Fibroblast of peridontal ligament (primary cell): Measurements from ENCODE around the gene ERC1.

Source experiments
- DNase-seq: peaks from one replicate; pipeline ENCODE4 v3.0.0-alpha.2; 2010; ENCODE audit errors: extremely low read depth

Gene ERC1

GRCh38 chr12:1474574-1475153 is 483.6 kb downstream of the ERC1 start:
- peak; percentile 96 for DNase-seq

DNA sequence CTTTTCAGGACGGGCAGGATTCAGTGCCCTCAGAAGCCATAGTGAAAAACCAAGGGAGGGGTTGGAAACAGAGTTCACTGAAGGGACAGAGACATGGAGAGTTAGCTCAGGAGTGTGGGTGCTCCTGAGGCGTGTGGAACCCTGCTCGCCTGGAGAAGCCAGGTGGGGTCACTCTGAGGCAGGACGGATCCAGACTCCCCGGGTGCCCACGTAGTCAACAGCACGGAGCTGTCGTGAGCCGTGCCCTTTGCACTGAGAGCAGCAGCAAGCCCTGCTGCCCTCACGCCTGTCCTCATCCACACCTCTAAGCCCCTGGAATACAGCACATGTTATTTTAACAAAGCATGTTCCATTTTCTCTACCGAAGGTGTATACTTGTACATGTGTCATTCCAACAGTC is 488.6 kb downstream of the ERC1 start:
- no peak for DNase-seq

GRCh38 chr12:1481326-1481725 is 490.3 kb downstream of the ERC1 start:
- peak; percentile 27 for DNase-seq

GRCh38 chr12:1481906-1482305 is 490.9 kb downstream of the ERC1 start:
- DNase-seq: no peak

DNA sequence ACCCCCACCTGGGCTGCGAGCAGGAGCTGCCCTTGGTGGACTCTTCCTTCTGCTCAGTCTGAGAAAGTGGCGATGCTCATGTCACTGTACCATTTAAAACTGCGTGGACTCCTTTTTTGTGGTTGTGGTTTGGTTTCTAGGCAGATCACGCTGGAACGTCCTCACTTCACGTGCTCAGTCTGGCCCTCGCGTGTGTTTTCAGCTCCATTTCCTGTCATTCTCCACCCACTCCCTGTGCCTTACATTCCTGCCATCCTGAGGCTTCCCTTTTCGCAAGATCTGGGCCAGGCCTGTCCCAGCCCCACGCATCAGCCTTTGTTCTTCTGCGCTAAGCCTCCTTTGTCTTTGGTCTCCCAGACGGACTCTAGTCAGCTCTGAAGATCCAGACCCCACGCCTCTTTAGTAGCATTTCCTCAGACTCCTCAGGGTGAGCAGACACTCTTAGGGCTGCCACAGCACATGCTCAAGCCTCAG is 497.9 kb downstream of the ERC1 start:
- DNase-seq: peak; percentile 62

GRCh38 chr12:1491983-1492697 is 501.1 kb downstream of the ERC1 start:
- DNase-seq: no peak

DNA sequence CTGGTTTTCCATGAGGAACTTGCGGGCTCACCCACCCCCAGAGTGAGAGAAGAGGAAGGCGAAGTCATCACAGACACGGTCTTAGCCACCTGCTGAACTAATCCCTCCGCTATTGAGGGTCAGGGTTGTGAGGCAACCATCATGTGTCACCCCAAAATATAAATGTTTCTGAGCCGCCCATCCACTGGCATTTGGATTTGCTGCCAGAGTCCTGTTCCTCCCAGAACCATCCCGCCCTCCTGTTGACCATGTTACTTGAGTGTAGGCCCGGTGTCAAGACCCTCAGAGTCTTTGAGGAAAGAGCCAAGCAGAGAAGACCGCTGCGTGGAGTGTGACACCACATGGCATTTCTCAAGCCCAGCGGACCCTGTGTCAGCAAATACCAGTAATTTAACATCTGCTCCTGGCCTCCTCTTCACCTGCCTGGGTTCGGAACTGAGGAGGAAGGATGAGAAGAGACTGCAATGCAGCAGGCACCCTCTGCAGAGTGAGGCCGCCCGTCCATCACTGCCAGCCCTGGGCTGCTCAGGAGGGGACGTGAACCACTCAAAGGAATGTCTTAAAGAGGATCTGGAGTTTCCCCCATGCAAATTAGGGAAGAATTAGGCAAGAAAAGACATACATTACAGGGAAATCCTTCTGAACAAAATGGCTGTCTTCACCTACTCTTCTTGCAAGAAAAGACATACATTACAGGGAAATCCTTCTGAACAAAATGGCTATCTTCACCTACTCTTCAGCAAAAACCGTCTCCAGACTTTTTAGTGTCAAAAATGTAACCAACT is 502.9 kb downstream of the ERC1 start:
- no peak for DNase-seq

- no peak for DNase-seq
Measured at GRCh38 chr12:1494856-1495255, 503.8 kb downstream of the ERC1 start.

DNA sequence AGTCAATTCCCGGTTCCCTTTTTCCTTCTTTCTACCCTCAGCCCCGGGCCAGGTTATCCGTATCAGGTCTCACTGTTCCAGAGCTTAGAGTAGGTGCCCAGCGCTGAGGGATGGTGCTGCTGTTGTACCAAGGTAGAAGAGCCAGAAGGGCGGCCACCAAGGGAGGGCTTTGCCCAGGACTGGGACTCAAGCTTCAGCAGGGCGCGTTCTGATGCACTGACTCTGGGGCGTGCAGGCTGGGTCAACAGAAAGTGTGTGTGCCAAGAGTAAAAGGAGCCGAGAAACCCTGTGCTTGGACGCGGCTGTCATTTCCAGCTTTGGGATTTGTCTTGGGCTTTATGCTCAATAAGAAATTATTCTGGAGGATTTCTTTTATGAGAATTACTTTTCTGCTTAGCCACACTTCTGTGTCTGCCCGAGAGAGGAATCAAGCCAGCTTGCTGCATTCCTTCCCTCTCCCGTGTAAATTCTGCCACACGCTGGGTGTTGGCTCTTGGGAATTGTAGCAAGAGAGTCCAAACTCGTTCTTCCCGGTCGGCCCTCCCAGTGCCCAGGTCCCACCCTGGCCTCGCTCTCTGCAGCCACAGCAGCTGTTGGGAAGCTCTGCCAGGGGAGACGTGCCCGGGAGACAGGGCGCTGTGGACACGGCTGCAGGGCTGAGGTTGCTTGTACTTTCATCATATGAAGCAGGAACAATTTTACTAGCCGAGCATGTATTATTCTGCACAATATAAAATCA is 505.3 kb downstream of the ERC1 start:
- peak; percentile 76 for DNase-seq

- DNase-seq: no peak
Measured at GRCh38 chr12:1497161-1497560, 506.1 kb downstream of the ERC1 start.

GRCh38 chr12:1498199-1498740 is 507.2 kb downstream of the ERC1 start:
- DNase-seq: no peak

- no peak for DNase-seq
Measured at GRCh38 chr12:1499351-1499750, 508.3 kb downstream of the ERC1 start.

DNA sequence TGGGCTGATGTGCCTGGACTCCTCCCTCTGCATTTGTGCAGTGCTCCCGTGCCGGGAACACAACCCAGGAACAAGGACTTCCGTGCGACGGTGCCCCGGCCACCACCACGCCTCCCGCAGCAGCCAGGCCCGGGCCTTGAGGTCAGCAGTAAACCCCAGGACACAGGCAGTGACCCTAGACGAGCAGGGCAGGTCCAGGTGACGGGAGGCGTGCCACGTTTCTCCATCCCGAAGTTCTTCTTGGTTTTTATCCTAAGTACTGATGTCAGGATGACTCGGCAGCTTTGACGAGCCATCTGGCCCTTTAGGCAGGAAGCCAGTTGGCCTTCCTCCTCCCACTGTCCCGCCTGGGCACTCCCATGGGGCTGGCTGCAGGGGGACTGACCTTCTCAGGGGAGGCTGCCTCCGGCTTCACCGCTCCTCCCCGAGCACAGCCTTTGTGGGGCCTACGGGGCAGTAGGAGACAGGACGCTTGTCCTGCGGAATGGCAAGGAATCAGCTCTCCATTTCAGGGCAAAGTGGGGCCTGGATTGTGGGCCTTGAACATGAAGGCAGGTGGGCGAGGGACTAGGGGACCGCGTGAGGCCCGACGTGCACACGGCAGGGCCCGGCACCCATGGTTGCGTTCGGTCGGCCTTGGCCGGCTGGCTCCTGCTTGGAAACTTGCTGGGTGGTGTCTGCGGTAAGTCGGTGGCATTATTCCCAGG is 509.2 kb downstream of the ERC1 start:
- DNase-seq: peak; percentile 55

- DNase-seq: no peak
Measured at GRCh38 chr12:1501001-1501400, 510.0 kb downstream of the ERC1 start.

- no peak for DNase-seq
Measured at GRCh38 chr12:1501695-1502378, 510.8 kb downstream of the ERC1 start.

- no peak for DNase-seq
Measured at GRCh38 chr12:1502379-1502720, 511.3 kb downstream of the ERC1 start.

GRCh38 chr12:1502831-1503230 is 511.8 kb downstream of the ERC1 start:
- DNase-seq: no peak

DNA sequence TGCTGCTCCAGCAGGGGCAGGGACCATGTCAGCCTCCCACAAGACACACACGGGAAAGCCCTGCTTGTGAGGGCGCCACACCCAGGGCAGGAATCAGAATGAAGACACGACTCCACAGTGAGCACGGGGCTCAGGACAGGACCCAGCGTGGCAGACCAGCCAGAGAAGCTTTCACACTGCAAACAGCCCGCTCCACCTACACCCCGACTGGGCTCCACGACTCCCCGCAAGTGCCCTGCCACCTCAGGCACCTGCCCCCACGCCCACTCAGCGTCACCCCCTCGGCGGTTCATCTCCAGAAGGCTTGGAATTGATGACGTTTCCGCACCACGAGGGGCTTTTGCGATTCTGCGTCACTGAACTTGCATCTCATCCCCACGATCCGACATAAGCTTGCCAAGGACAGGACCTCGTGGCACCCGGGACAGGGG is 512.3 kb downstream of the ERC1 start:
- no peak for DNase-seq

GRCh38 chr12:1504304-1504894 is 513.4 kb downstream of the ERC1 start:
- no peak for DNase-seq

GRCh38 chr12:1504895-1505311 is 513.9 kb downstream of the ERC1 start:
- DNase-seq: no peak
